Testis (tissue), 3 donors: ENCODE results near the gene TOLLIP. TPM values are rescaled to one million over a fixed set of nuclear protein-coding genes. Genes with fewer than 3 reads are reported as not detected.

Experiments used
- DNase-seq: peaks from one replicate; pipeline ENCODE4 v3.0.0-alpha.2; 2019
- H3K27ac ChIP-seq, 2 donors: fragments of 200-600 bp; sonication (generic); one replicate each; pipeline ENCODE4 v1.5.1; 2019
- H3K27me3 ChIP-seq: fragments of 200-600 bp; sonication (generic); one replicate; pipeline ENCODE4 v1.5.1; 2019
- H3K36me3 ChIP-seq: fragments of 200-600 bp; sonication (generic); one replicate; pipeline ENCODE4 v1.5.1; 2017; ENCODE audit warnings: low read depth; ENCODE audit errors: missing control alignments
- H3K4me1 ChIP-seq: fragments of 200-600 bp; sonication (generic); one replicate; pipeline ENCODE4 v1.5.1; 2019
- H3K4me3 ChIP-seq, 2 donors: fragments of 200-600 bp; sonication (generic); one replicate each; pipeline ENCODE4 v1.5.1; 2017 to 2019
- H3K9me3 ChIP-seq: fragments of 200-600 bp; sonication (generic); one replicate; pipeline ENCODE4 v1.5.1; 2017
- POLR2A ChIP-seq: fragments of 450-650 bp; IDR thresholded peaks from one replicate; pipeline ENCODE4 v1.6.1; 2017; ENCODE audit warnings: antibody characterized with exemption, mild to moderate bottlenecking, moderate library complexity
- WGBS, 2 donors: methylation state at CpG; one replicate each; pipeline ENCODE4 v1.1.5; 2018; 5-methylcytosine and 5-hydroxymethylcytosine counted together
- intact Hi-C: fragments of 100-400 bp; cut with DNase I; formaldehyde crosslinking; loops from one replicate; pipeline ENCODE4 v1.15.1; 2023; ENCODE audit warnings: low total_unique reads
- polyA plus RNA-seq: library from polyadenylated mRNA; stranded (reverse); fragments of 350-450 nt; fragmentation: Illumina TruSeq; extraction: RNeasy Lipid Tissue Mini Kit (QIAGEN cat#74804); gene quantifications from one replicate; pipeline ENCODE4 v1.2.3, GENCODE V29; 2014; ENCODE audit warnings: low read depth, low replicate concordance; ENCODE audit not compliant: insufficient read depth
- total RNA-seq, 2 donors: library from RNA; depleted of rRNA; stranded (reverse); fragments of >200 nt; gene quantifications; one replicate each; pipeline ENCODE4 v1.2.3, GENCODE V29; 2016
- TF ChIP-seq, protein P1 (sequence below), 3 experiments: fragments of 450-650 bp in 2 of 3; fragments of 200-600 bp in 1 of 3; sonication (generic) in 1 of 3; IDR thresholded peaks; one replicate each; pipeline ENCODE4 v1.5.1; 2016 to 2019; ENCODE audit warnings: antibody characterized with exemption in 3 of 3, mild to moderate bottlenecking in 2 of 3, moderate library complexity in 1 of 3

Gene TOLLIP
- total and polyA plus RNA-seq, 3 donors from 2014 or later: 185 to 220 (median 197) TPM

- H3K4me1 ChIP-seq: no peaks in the 10 kb centered on the region
- H3K4me3 ChIP-seq: no peak overlapping the region
- H3K27me3 ChIP-seq: no peaks in the 10 kb centered on the region
- intact Hi-C loops: no loop called here
- 89 to 91% methylated on average over 20 to 37 of the region's 37 CpGs for WGBS, 2 donors
- H3K9me3 ChIP-seq: no peaks in the 10 kb centered on the region
- no peak for TF ChIP-seq POLR2A
- TF ChIP-seq, protein P1, sequence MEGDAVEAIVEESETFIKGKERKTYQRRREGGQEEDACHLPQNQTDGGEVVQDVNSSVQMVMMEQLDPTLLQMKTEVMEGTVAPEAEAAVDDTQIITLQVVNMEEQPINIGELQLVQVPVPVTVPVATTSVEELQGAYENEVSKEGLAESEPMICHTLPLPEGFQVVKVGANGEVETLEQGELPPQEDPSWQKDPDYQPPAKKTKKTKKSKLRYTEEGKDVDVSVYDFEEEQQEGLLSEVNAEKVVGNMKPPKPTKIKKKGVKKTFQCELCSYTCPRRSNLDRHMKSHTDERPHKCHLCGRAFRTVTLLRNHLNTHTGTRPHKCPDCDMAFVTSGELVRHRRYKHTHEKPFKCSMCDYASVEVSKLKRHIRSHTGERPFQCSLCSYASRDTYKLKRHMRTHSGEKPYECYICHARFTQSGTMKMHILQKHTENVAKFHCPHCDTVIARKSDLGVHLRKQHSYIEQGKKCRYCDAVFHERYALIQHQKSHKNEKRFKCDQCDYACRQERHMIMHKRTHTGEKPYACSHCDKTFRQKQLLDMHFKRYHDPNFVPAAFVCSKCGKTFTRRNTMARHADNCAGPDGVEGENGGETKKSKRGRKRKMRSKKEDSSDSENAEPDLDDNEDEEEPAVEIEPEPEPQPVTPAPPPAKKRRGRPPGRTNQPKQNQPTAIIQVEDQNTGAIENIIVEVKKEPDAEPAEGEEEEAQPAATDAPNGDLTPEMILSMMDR (IDR thresholded peaks at IDR 0.05): no peak
- no peak overlapping the region for H3K27ac ChIP-seq
- no peaks in the 10 kb centered on the region for H3K36me3 ChIP-seq
- DNase-seq: no peak
Observed at GRCh38 chr11:1276866-1277615, 32.4 kb downstream of the TOLLIP start.

- TF ChIP-seq, protein P1 (IDR thresholded peaks at IDR 0.05): no peak
- TF ChIP-seq POLR2A: no peak
- H3K27me3 ChIP-seq: no peaks in the 10 kb centered on the region
- H3K27ac ChIP-seq: no peak overlapping the region
- no peak overlapping the region for H3K4me3 ChIP-seq
- intact Hi-C loops: no loop called here
- no peaks in the 10 kb centered on the region for H3K4me1 ChIP-seq
- H3K36me3 ChIP-seq: no peaks in the 10 kb centered on the region
- DNase-seq: no peak
- no peaks in the 10 kb centered on the region for H3K9me3 ChIP-seq
- 82 to 83% methylated on average over 6 to 31 of the region's 32 CpGs for WGBS, 2 donors
Observed at GRCh38 chr11:1276041-1276790, 33.2 kb downstream of the TOLLIP start.

- no peak for DNase-seq
- WGBS, 2 donors: 82 to 87% methylated on average over 11 to 18 of the region's 18 CpGs
- no peaks in the 10 kb centered on the region for H3K4me1 ChIP-seq
- H3K9me3 ChIP-seq: no peaks in the 10 kb centered on the region
- H3K36me3 ChIP-seq: no peaks in the 10 kb centered on the region
- intact Hi-C loops: no loop called here
- H3K27me3 ChIP-seq: no peaks in the 10 kb centered on the region
- H3K27ac ChIP-seq: no peak overlapping the region
- H3K4me3 ChIP-seq: no peak overlapping the region
- TF ChIP-seq, protein P1 (IDR thresholded peaks at IDR 0.05): no peak
- TF ChIP-seq POLR2A: no peak
Observed at GRCh38 chr11:1275021-1275420, 34.4 kb downstream of the TOLLIP start.

DNA sequence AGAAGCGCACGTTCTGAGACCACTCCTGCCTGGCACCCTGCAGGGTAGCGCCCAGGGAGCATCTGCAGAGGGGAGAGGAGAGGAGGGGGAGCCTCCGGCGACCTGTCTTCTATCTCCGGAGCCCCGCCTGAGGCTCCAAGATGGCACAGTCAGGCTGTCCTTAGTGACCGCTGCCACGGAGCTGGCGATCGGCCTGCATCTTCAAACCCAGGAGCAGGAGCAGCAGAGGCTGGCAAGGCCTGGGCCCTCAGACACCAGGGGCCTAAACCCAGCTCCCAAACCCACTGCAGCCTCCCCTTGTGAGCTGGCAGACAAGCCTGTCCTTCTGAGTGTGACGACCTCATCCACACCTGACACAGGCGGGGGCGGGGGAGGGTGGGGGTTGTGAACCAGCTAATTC, 34.9 kb downstream of the TOLLIP start:
- Histone ChIP-seq H3K4me1 (no peaks in the 10 kb centered on the region), H3K9me3 (no peaks in the 10 kb centered on the region), H3K27me3 (no peaks in the 10 kb centered on the region), H3K27ac (no peak overlapping the region), H3K36me3 (no peaks in the 10 kb centered on the region), H3K4me3 (no peak overlapping the region)
- WGBS, 2 donors: 87 to 89% methylated on average over 10 to 14 of the region's 14 CpGs
- intact Hi-C loops: no loop called here
- no peak for TF ChIP-seq POLR2A
- TF ChIP-seq, protein P1 (IDR thresholded peaks at IDR 0.05): no peak
- DNase-seq: no peak
